SU-DHL-6 (cell line): Measurements from ENCODE around the gene KLHDC9.

ENCODE experiments used
- H2AFZ ChIP-seq: fragments of 200-600 bp; sonication (generic); 2 replicates; pipeline ENCODE4 v1.6.1; 2014; ENCODE audit warnings: low read depth, mild to moderate bottlenecking, moderate library complexity, mixed read lengths, antibody characterized with exemption, low read length; ENCODE audit not compliant: severe bottlenecking
- H3F3A ChIP-seq: fragments of 200-600 bp; shearing (Covaris generic); 2 replicates; pipeline ENCODE4 v1.6.0; 2016; ENCODE audit warnings: antibody characterized with exemption, mild to moderate bottlenecking; ENCODE audit not compliant: insufficient read depth
- H3K27ac ChIP-seq: fragments of 200-600 bp; sonication (generic); 2 replicates; pipeline ENCODE4 v1.5.1; 2016; ENCODE audit warnings: low read depth, mild to moderate bottlenecking, low read length, moderate library complexity, mixed read lengths
- H3K27me3 ChIP-seq: fragments of 200-600 bp; sonication (generic), shearing (Covaris generic); 2 replicates; pipeline ENCODE4 v1.6.0; 2014; ENCODE audit warnings: mild to moderate bottlenecking, low read length
- H3K36me3 ChIP-seq: fragments of 200-600 bp; sonication (generic); 2 replicates; pipeline ENCODE4 v1.6.1; 2014; ENCODE audit warnings: mild to moderate bottlenecking, low read length, mixed read lengths
- H3K4me2 ChIP-seq: fragments of 300-600, 200-600 bp; shearing (Covaris generic), sonication (generic); 2 replicates; pipeline ENCODE4 v1.6.0; 2014; ENCODE audit warnings: low read length, low read depth, mild to moderate bottlenecking; ENCODE audit not compliant: poor library complexity, severe bottlenecking
- H3K4me3 ChIP-seq: fragments of 200-600 bp; sonication (generic); 2 replicates; pipeline ENCODE4 v1.5.1; 2014; ENCODE audit warnings: antibody characterized with exemption, low read length, mild to moderate bottlenecking, mixed read lengths; ENCODE audit not compliant: insufficient read depth, poor library complexity, severe bottlenecking
- H3K79me2 ChIP-seq: fragments of 200-600 bp; sonication (generic); 2 replicates; pipeline ENCODE4 v1.6.1; 2014; ENCODE audit warnings: mild to moderate bottlenecking, low read length, moderate library complexity; ENCODE audit not compliant: insufficient read depth
- H3K9ac ChIP-seq: fragments of 200-600 bp; sonication (generic); 2 replicates; pipeline ENCODE4 v1.7.0; 2014; ENCODE audit warnings: mild to moderate bottlenecking, low read length
- H3K9me2 ChIP-seq: fragments of 200-600 bp; sonication (generic); replicated peaks from 2 replicates; pipeline ENCODE4 v1.6.1; 2014; ENCODE audit warnings: low read length; ENCODE audit not compliant: insufficient read depth
- H3K9me3 ChIP-seq: fragments of 200-600 bp; sonication (generic); 2 replicates; pipeline ENCODE4 v1.6.1; 2014; ENCODE audit warnings: low read length, mixed read lengths; ENCODE audit not compliant: insufficient read depth
- H4K20me1 ChIP-seq: fragments of 200-600 bp; sonication (generic); 2 replicates; pipeline ENCODE4 v1.6.1; 2014; ENCODE audit warnings: low read depth, mild to moderate bottlenecking, antibody characterized with exemption, low read length, moderate library complexity, mixed read lengths
- CTCF ChIP-seq: fragments of 200-600 bp; sonication (generic); IDR thresholded peaks from one replicate; pipeline ENCODE4 v1.5.1; 2017; ENCODE audit warnings: antibody characterized with exemption, mild to moderate bottlenecking, low read length, moderate library complexity; ENCODE audit not compliant: insufficient read depth, poor library complexity, severe bottlenecking
- EZH2phosphoT487 ChIP-seq: fragments of 200-600 bp; sonication (generic), shearing (Covaris generic); conservative IDR thresholded peaks from 2 replicates; pipeline ENCODE4 v1.6.1; 2018; ENCODE audit warnings: mild to moderate bottlenecking, antibody characterized with exemption, low read length, moderate library complexity, mixed read lengths

The KLHDC9 gene

GRCh38 chr1:161066694-161067093 lies 31.5 kb upstream of the KLHDC9 start:
- TF ChIP-seq EZH2phosphoT487 (no peak), CTCF (no peak)
- H3K4me2 ChIP-seq: peak overlapping the region; percentile 10
- H3K27me3 ChIP-seq: no peaks in the 10 kb centered on the region
- H4K20me1 ChIP-seq: no peaks in the 10 kb centered on the region
- H3K79me2 ChIP-seq: peaks cover 56% of the 10 kb centered on the region
- no peak overlapping the region for H3K9ac ChIP-seq
- H3K4me3 ChIP-seq: no peak overlapping the region
- H3K9me3 ChIP-seq: no peaks in the 10 kb centered on the region
- H3K9me2 ChIP-seq: no peaks in the 10 kb centered on the region
- 0 out of 2 replicates have a peak overlapping the region, but pooled peaks have one; percentile 13 for H3K27ac ChIP-seq
- no peak overlapping the region for H2AFZ ChIP-seq
- no peaks in the 10 kb centered on the region for H3K36me3 ChIP-seq
- peaks cover 14% of the 10 kb centered on the region; the same call in 1 of the 2 replicates for H3F3A ChIP-seq

GRCh38 chr1:161068306-161069234 lies 29.6 kb upstream of the KLHDC9 start:
- Histone ChIP-seq H3F3A (peaks cover 14% of the 10 kb centered on the region; the same call in 1 of the 2 replicates), H3K9me2 (no peaks in the 10 kb centered on the region), H3K27me3 (no peaks in the 10 kb centered on the region), H3K9me3 (no peaks in the 10 kb centered on the region), H3K4me2 (peak overlapping the region; percentile 77), H3K79me2 (peaks cover 51% of the 10 kb centered on the region), H4K20me1 (no peaks in the 10 kb centered on the region), H3K27ac (peak overlapping the region; percentile 83), H2AFZ (no peak overlapping the region), H3K4me3 (peak overlapping the region; percentile 79), H3K9ac (peak overlapping the region; percentile 93), H3K36me3 (no peaks in the 10 kb centered on the region)
- no peak for TF ChIP-seq EZH2phosphoT487
- TF ChIP-seq CTCF: no peak

GRCh38 chr1:161069241-161069640 lies 28.9 kb upstream of the KLHDC9 start:
- H3K4me2 ChIP-seq: peak overlapping the region; percentile 77

More at GRCh38 chr1:161069241-161069640, 28.9 kb upstream of the KLHDC9 start:
- TF ChIP-seq EZH2phosphoT487: no peak
- no peak for TF ChIP-seq CTCF
- H3K36me3 ChIP-seq: no peaks in the 10 kb centered on the region
- H3K9me3 ChIP-seq: no peaks in the 10 kb centered on the region
- H3K9me2 ChIP-seq: no peaks in the 10 kb centered on the region
- H3K9ac ChIP-seq: peak overlapping the region; percentile 93
- H4K20me1 ChIP-seq: no peaks in the 10 kb centered on the region
- H3K27me3 ChIP-seq: no peaks in the 10 kb centered on the region
- peak overlapping the region; percentile 79 for H3K4me3 ChIP-seq
- peaks cover 45% of the 10 kb centered on the region for H3K79me2 ChIP-seq
- peak overlapping the region; percentile 53 for H2AFZ ChIP-seq
- peaks cover 14% of the 10 kb centered on the region; the same call in 1 of the 2 replicates for H3F3A ChIP-seq
- peak overlapping the region; percentile 83 for H3K27ac ChIP-seq
